ENCODE measurements around the gene ADAM20.
"Not testable (repeated sequence)": the region's sequence is repeated elsewhere in the genome, so short reads cannot be mapped to it uniquely, and the experiment has no call there.

The ADAM20 gene

DNA sequence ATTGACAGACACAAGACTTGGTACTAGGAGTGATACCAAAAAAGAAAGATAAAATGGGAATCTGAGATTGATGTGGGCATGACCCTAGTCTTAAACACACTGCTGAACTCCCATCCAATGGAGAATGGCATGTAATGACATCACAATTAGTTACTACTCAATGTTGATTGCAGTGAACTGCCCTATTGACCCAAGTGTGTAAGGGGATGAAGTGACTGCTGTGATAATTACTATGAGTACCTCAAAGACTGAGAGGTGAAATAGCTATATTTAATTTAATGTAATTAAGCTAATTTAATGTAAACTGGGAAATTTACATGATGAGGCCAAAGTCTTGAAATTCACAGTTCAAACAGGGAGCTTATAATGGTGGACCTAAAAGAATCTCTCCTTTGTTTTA lies at the start of gene ADAM20:
ADAM20 (minus strand) TSS at position 101 of the 400 bp plus-strand sequence. CDS start 10,247 bp downstream, outside the sequence.
- no peak for DNase-seq

DNA sequence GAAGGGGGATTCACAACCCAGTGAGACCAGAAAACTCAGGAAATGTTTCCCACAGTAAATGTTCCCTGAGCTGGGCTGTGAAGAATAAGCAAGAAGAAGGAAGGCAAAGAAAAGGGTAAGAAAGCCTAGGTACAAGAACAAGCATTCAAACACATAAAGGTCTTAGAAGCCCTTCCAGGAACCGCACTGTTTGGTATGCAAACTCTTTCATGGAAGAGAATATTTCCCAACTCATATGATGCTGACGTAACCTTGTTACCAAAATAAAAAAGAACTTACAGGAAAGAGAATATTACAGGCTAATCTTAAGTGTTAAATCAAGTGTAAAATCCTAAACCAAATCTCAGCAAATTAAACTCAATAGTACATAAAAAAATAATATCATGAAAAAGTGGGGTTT lies 42.1 kb upstream of the ADAM20 start:
- DNase-seq, result no peak

DNA sequence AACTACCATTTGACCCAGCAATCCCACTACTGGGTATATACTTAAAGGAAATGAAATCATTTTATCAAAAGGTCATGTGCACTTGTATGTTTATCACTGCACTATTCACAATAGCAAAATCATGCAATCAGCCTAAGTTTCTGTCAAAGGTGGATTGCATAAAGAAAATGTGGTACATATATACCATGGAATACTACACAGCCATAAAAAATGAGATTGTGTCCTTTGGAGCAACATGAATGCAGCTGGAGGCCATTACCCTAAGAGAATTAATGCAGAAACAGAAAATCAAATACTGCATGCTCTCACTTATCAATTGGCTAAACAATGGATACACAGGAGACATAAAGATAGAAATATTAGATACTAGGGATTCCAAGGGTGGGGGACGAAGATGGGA lies 38.2 kb upstream of the ADAM20 start:
- DNase-seq, result no peak

- no peak for DNase-seq
Measured at GRCh38 chr14:70571139-70571538, 36.3 kb upstream of the ADAM20 start.

GRCh38 chr14:70567791-70568190 lies 33.0 kb upstream of the ADAM20 start:
- peak; percentile 37 for DNase-seq

GRCh38 chr14:70563869-70564268 lies 29.1 kb upstream of the ADAM20 start:
- DNase-seq, result peak; percentile 11

GRCh38 chr14:70563417-70563816 lies 28.6 kb upstream of the ADAM20 start:
- DNase-seq, result no peak

- DNase-seq, result no peak
Measured at GRCh38 chr14:70558356-70558755, 23.6 kb upstream of the ADAM20 start.

- DNase-seq, result no peak
Measured at GRCh38 chr14:70555890-70556289, 21.1 kb upstream of the ADAM20 start.

GRCh38 chr14:70538087-70538486 lies 3.3 kb upstream of the ADAM20 start:
- DNase-seq, result no peak

DNA sequence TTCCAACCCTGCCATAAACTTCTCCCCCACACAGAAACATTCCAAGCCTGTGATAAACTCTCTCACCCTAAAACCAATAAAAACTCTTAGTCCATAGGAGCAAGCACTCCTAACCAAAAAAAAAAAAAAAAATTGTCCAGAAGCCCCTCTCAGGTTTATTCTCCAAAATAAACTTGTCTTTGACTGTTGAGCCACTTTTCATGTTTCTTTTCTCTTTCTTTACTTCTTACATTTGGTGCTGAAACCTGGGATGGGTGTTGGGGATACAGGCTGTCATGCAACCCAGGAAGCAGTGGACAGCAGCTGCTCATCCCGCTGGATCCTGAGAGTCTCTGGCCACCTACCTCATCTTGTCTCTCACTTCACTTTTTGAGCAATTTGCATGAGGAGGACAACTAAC lies 2.0 kb upstream of the ADAM20 start:
- DNase-seq, result no peak

GRCh38 chr14:70530417-70530816 lies 4.4 kb downstream of the ADAM20 start:
- DNase-seq, result no peak

- DNase-seq, result no peak
Measured at GRCh38 chr14:70527501-70528105, 7.2 kb downstream of the ADAM20 start.

DNA sequence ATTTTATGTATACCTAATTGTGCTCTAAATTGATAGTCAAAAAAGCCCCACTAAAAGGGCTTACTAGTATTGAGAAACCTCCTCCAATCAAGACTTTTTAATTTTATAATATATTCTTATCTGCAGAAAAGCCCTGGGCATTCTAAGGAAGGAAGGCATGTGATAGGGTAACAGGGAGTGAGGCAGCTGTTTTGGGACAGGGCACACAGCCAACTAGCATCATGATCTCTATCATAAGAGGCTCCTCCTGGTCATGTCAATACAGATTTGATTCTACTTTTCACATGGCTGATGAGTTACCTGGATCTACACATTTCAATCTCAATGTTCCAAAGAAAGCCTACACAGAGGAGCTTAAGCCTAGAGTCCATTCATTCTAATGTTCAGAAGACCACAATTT lies 9.1 kb downstream of the ADAM20 start:
- no peak for DNase-seq

- DNase-seq, result no peak
Measured at GRCh38 chr14:70515811-70516210, 19.0 kb downstream of the ADAM20 start.

- DNase-seq, result no peak
Measured at GRCh38 chr14:70514168-70515069, 20.4 kb downstream of the ADAM20 start.

DNA sequence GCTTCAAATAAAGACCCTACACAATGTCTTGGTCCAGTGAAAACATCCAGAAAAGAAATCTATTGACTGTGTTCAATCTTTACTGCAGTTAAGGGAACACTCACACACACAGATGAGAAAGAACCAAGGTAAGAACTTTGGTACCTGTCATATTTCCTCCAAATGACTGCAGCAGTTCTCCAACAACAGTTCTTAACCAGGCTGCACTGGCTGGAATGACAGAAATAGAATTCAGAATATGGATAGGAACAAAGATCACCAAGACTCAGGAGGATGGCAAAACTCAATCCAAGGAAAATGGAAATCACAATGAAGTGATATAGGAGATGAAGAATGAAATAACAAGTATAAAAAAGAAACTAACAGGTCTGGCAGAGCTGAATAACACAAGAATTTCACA lies 36.6 kb downstream of the ADAM20 start:
- DNase-seq, result no peak

- no peak for DNase-seq
Measured at GRCh38 chr14:70489579-70490200, 45.1 kb downstream of the ADAM20 start.

DNA sequence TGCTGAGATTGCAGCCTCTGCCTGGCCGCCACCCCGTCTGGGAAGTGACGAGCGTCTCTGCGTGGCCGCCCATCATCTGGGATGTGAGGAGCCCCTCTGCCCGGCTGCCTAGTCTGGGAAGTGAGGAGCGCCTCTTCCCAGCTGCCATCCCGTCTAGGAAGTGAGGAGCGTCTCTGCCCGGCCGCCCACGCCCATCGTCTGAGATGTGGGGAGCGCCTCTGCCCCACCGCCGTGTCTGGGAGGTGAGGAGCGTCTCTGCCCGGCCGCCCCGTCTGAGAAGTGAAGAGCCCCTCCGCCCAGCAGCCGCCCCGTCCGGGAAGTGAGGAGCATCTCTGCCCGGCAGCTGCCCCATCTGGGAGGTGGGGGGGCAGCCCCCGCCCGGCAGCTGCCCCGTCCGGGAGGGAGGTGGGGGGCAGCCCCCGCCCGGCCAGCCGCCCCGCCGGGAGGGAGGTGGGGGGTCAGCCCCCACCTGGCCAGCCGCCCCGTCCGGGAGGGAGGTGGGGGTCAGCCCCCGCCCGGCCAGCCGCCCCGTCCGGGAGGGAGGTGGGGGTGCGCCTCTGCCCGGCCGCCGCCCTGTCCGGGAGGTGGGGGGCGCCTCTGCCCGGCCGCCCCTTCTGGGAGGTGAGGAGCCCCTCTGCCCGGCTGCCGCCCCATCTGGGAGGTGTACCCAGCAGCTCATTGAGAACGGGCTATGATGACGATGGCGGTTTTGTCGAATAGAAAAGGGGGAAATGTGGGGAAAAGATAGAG lies 57.3 kb downstream of the ADAM20 start:
- DNase-seq, result not testable (repeated sequence)

DNA sequence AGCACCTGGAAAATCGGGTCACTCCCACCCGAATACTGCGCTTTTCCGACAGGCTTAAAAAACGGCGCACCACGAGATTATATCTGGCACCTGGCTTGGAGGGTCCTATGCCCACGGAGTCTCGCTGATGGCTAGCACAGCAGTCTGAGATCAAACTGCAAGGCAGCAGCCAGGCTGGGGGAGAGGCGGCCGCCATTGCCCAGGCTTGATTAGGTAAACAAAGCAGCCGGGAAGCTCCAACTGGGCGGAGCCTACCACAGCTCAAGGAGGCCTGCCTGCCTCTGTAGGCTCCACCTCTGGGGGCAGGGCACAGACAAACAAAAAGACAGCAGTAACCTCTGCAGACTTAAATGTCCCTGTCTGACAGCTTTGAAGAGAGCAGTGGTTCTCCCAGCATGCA lies 59.3 kb downstream of the ADAM20 start:
- not testable (repeated sequence) for DNase-seq

DNA sequence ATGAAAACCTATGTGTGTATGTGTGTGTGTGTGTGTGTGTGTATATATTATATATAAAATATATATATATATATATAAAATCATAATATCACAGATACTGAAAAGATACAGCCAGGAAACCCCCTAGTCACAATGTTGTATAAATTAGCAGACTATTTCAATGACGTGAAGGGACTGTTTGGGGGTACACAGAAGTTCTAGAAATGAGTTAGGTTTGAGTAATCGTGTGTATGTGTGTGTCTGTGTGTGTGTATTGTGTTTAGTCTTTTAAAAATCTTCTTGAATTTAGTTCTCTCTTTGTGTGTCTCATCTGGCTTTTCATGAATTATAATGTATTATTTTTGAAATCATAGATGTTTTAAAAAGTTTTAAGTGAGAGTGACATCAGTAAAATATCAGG lies 61.0 kb downstream of the ADAM20 start:
- no peak for DNase-seq

All from NCI-H2171 (cell line).